ENCODE results near the gene PABPN1.
A peak's percentile ranks its signal among the peaks of the same experiment; 100 is the strongest.
"Not testable (repeated sequence)": the region's sequence is repeated elsewhere in the genome, so short reads cannot be mapped to it uniquely, and the experiment has no call there.

PABPN1 gene, protein sequence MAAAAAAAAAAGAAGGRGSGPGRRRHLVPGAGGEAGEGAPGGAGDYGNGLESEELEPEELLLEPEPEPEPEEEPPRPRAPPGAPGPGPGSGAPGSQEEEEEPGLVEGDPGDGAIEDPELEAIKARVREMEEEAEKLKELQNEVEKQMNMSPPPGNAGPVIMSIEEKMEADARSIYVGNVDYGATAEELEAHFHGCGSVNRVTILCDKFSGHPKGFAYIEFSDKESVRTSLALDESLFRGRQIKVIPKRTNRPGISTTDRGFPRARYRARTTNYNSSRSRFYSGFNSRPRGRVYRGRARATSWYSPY

DNA sequence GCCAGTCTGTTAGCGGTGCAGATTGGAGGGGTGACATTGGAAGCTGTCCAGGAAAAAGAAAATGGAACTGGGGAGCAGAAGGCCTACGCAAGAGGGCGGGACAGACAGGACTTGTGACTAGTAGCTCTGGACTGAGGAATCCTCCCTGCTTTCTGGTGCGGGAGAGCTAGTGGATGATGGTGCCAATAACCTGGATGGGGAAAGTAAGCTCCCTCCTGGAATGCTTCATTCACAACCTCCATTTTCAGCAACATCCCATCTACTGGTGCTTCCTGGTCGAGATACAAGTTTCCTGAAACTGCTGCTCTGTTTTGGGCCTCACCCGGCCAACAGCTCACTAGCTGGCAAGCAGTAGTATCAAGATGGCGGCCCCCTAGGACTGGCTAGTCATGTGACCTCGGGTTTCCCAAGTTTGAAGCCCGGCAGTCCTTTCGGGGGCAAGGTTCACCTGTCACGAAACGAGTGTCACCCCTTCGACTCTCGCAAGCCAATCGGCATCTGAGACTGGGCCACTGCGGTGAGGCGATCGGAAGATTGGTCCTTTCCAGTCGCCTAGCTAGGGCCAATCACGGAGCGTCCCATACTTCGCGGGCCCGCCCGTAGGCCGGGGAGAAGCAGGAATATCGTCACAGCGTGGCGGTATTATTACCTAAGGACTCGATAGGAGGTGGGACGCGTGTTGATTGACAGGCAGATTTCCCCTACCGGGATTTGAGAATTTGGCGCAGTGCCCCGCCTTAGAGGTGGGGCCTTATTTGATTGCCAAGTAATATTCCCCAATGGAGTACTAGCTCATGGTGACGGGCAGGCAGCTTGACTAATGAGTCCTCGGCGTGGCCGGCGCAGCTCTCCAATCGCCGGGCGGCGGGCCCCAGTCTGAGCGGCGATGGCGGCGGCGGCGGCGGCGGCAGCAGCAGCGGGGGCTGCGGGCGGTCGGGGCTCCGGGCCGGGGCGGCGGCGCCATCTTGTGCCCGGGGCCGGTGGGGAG is at the start of gene PABPN1:
PABPN1 (plus strand) TSS at position 874 of the 988 bp plus-strand sequence; CDS start at position 887, 13 bp downstream.
- H3K27ac ChIP-seq = peak within 1 kb of the TSS; percentile 90 to 99 (median 98)
- peak within 1 kb of the TSS; percentile 67 to 98 (median 94) for H3K4me3 ChIP-seq

DNA sequence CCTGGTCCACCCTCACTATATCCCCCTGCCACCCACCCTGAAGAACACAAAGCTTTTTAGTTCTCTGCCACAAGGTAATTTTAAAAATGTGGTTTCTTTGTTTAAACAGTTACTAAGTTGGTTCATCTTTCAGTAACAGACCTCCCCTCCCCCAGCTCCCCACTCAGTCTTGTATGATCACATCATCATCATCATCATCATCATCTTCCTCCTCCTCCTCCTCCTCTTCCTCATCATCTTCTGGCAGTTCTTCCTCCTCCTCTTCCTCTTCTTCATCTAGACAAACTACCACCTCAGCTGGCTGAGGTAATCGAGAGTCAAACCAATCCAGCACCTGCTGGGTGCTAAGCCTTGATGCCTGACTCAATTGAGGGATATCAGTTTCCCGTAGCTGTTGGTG is 45.8 kb upstream of the PABPN1 start:
- Histone ChIP-seq H3K4me3 (no peak overlapping the region), H3K27ac (no peak overlapping the region)

GRCh38 chr14:23277189-23277588 is 44.1 kb upstream of the PABPN1 start:
- Histone ChIP-seq H3K4me3 (no peak overlapping the region), H3K27ac (no peak overlapping the region)

- H3K4me3 ChIP-seq, H3K27ac ChIP-seq: not testable (repeated sequence)
Observed at GRCh38 chr14:23277928-23278327, 43.3 kb upstream of the PABPN1 start.

- no peak overlapping the region for H3K4me3 ChIP-seq
- H3K27ac ChIP-seq = no peak overlapping the region
Observed at GRCh38 chr14:23281247-23281646, 40.0 kb upstream of the PABPN1 start.

DNA sequence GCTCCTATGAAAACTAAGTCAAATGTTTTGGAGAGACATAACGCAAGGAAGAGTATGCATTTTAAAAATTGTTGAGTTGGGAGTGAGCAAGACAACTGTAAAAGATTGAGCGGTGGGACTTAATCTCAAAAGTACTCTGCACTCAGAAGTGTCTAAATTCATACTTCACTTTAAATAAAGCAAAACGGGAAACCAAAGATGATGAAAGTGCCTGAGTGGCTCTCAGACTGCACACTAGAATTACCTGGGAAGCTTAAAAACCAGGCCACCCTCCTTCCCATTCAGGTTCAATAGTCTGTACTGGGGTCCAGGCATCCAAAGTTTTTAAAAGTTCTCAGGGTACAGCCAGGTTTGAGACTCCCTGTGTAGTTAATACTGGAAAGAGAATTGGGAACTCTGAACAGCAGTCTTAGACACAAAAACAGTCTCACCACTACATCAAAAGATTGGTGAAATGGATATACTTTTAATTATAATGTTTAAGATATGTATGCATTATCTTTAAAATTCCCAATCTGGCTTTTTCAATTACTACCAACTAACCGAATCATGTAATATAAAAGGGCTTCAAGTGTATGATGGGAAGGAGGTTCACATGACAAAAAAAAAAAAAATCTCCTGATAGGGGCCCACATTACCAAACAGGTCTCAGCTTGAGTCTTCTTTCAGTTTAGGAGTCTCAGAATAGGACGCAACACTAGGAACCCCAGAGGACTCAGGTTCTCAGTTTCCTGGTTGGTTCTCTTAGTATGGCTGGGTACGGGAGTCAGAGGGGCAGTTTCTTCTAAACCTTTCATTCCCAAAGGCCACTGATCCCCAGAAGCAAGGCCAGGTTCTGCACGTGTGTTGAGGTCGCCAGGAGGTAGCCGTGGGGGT is 36.4 kb upstream of the PABPN1 start:
- H3K4me3 ChIP-seq = peak overlapping the region; percentile 61 to 99 (median 84)
- H3K27ac ChIP-seq = peak overlapping the region; percentile 82 to 97 (median 90)

GRCh38 chr14:23285530-23286019 is 35.7 kb upstream of the PABPN1 start:
- H3K27ac ChIP-seq = peak overlapping the region; percentile 82 to 97 (median 90)
- H3K4me3 ChIP-seq = peak overlapping the region; percentile 61 to 99 (median 84)

GRCh38 chr14:23286020-23286901 is 35.0 kb upstream of the PABPN1 start, which contains the start of gene HOMEZ:
Gene HOMEZ (minus strand): TSS chr14:23286132. CDS start chr14:23285952, 180 bp downstream.
- H3K4me3 ChIP-seq = peak within 1 kb of the TSS; percentile 61 to 99 (median 84)
- H3K27ac ChIP-seq = peak within 1 kb of the TSS; percentile 82 to 97 (median 90)

GRCh38 chr14:23286902-23287479 is 34.3 kb upstream of the PABPN1 start:
- H3K27ac ChIP-seq = peak overlapping the region in 20 of 21 experiments; percentile 18 to 94 (median 88)
- H3K4me3 ChIP-seq = peak overlapping the region; percentile 61 to 99 (median 84)

DNA sequence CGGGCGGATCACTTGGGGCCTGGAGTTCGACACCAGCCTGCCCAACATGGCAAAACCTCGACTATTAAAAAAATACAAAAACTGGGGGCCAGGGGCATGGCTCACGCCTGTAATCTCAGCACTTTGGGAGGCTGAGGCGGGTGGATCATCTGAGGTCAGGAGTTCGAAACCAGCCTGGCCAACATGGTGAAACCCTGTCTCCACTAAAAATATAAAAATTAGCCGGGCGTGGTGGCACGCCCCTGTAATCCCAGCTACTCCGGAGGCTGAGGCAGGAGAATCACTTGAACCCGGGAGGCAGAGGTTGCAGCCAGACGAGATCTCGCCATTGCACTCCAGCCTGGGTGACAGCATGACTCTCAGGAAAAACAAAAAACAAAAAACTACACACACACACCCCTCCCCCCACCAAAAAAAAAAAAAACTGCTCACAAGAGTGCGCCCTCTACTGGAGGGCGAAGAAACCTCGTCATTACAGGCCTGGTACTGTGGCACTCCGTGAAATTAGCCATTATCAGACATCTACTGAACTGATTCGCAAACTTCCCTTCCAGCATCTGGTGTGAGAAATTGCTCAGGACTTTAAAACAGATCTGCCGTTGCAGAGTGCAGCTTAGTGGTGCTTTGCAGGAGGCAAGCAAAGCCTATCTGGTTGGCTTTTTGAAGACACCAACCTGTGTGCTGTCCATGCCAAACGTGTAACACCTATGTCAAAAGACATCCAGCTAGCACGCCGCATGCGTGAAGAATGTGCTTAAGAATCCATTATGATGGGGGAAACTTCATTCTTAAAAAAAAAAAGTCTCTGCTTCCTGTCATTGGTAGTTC is 26.3 kb upstream of the PABPN1 start:
- no peak overlapping the region for H3K27ac ChIP-seq
- H3K4me3 ChIP-seq = no peak overlapping the region

GRCh38 chr14:23296012-23296777 is 25.1 kb upstream of the PABPN1 start:
- H3K4me3 ChIP-seq = no peak overlapping the region
- H3K27ac ChIP-seq = peak overlapping the region in 2 of 21 experiments; percentile 28 to 94

- no peak overlapping the region for H3K4me3 ChIP-seq
Observed at GRCh38 chr14:23297096-23297495, 24.2 kb upstream of the PABPN1 start.

GRCh38 chr14:23297611-23298277 is 23.5 kb upstream of the PABPN1 start:
- peak overlapping the region in 15 of 21 experiments; percentile 5 to 98 (median 93) for H3K27ac ChIP-seq

More at GRCh38 chr14:23297096-23297495, 24.2 kb upstream of the PABPN1 start:
- peak overlapping the region in 10 of 21 experiments; percentile 5 to 98 (median 94) for H3K27ac ChIP-seq

DNA sequence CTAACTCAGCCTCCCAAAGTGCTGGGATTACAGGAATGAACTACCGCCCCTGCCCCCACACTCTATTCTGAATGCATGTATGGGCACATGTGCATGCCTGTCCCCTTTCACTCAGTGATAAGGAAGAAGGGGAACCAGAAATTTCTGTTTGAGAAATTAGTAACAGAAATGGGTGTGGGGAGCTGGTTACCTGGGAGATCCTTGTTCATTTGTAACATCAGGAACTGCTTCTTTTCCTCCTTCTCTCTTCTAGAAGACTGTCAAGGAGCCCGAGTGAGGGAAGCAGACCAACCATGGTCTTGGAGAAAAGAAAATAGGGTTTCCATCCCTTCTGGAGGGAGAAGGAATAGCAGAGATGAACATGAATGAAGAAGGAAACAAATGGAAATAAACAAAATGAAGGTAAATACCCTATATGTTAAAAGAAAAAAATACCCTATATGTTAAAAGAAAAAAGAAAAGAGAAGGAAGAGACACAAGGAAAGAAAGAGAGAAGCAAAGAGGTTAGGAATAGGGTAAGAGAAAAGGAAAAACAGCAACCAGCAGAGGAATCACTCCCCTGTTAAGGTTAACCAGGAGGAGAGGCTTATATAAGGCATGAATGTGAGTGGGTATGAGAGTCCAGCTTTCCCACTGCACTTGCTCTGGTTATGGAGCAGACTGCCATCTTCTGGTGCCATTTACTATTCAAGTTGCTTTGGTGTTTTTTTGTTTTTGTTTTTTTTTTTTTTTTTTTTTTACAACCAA is 21.9 kb upstream of the PABPN1 start:
- H3K4me3 ChIP-seq = peak overlapping the region in 1 of 7 experiments; percentile 85
- peak overlapping the region in 20 of 21 experiments; percentile 20 to 99 (median 93) for H3K27ac ChIP-seq

More at GRCh38 chr14:23297611-23298277, 23.5 kb upstream of the PABPN1 start:
- H3K4me3 ChIP-seq = no peak overlapping the region

Measured in skin epidermis (tissue), 12 donors.